Measurements from ENCODE around the gene SLITRK1. TPM values are rescaled to one million over a fixed set of nuclear protein-coding genes. Genes with fewer than 3 reads are reported as not detected.

Gene SLITRK1
- total RNA-seq, 2 experiments from 2014 or later, result not detected

DNA sequence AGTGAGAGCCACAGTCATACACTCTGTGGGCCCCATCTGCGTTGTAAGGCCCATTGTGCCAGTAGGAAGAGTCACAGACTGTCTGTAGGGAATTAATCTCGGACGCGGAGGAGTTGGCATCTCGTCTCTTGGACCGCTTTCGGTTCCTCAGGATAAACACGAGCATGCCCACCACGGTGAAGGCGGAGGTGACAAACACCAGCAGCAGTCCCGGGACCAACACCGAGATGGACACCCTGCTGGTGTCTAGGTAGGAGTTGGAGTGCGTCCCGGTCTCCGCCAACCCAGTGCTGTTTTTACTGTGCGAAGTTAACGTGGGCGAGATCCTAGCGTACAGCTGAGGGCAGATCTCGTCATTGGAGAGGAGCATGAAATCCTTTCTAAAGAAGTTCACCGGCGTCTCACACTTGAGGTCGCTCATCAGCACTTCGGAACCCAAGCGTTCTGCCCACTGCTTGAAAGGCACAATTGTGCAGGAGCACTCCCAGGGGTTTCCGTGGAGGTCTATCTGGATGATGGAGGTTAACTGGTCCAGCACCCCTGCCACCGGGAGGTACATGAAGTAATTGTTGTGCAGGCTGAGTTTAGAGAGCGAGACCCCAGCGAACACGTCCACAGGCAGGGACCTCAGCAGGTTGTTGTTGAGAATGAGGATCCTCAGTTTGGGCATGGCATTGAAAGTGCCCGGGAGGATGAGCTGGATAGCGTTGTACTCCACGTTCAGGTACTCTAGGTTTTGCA, 2.7 kb downstream of the SLITRK1 start:
- intact Hi-C loops (cut with micrococcal nuclease; ENCODE audit: unreplicated experiment), result no loop called here
- DNase-seq (ENCODE audit: low spot score), result no peak
- Histone ChIP-seq H3K9me3 (ENCODE audit: low read length) (no peaks in the 10 kb centered on the region), H4K20me1 (ENCODE audit: insufficient read depth, low read length) (no peaks in the 10 kb centered on the region), H3K4me2 (ENCODE audit: low read length) (no peak overlapping the region), H2AFZ (ENCODE audit: low read length) (no peak overlapping the region), H3K9me2 (ENCODE audit: insufficient read depth, low read length) (no peaks in the 10 kb centered on the region), H3K27ac (ENCODE audit: low read depth, low read length, poor library complexity, severe bottlenecking) (no peak overlapping the region), H3K4me1 (ENCODE audit: insufficient read depth, low read length, poor library complexity, severe bottlenecking) (no peaks in the 10 kb centered on the region), H3K4me3 (ENCODE audit: low read depth, low read length, poor library complexity, severe bottlenecking) (no peak overlapping the region), H3K36me3 (ENCODE audit: insufficient read depth, low read length) (no peaks in the 10 kb centered on the region), H3K79me2 (ENCODE audit: insufficient read depth, low read depth, low read length) (no peaks in the 10 kb centered on the region)
- ChIA-PET CTCF (ENCODE audit: unreplicated experiment) (no interaction called here), POLR2A (no interaction called here)
- BruUV-seq (replicated peaks), result no TSS peak
- TF ChIP-seq, protein P1, sequence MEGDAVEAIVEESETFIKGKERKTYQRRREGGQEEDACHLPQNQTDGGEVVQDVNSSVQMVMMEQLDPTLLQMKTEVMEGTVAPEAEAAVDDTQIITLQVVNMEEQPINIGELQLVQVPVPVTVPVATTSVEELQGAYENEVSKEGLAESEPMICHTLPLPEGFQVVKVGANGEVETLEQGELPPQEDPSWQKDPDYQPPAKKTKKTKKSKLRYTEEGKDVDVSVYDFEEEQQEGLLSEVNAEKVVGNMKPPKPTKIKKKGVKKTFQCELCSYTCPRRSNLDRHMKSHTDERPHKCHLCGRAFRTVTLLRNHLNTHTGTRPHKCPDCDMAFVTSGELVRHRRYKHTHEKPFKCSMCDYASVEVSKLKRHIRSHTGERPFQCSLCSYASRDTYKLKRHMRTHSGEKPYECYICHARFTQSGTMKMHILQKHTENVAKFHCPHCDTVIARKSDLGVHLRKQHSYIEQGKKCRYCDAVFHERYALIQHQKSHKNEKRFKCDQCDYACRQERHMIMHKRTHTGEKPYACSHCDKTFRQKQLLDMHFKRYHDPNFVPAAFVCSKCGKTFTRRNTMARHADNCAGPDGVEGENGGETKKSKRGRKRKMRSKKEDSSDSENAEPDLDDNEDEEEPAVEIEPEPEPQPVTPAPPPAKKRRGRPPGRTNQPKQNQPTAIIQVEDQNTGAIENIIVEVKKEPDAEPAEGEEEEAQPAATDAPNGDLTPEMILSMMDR (conservative IDR thresholded peaks at IDR 0.05; ENCODE audit: low read length), result no peak
- no peak for TF ChIP-seq EZH2phosphoT487 (IDR thresholded peaks at IDR 0.05; ENCODE audit: borderline replicate concordance, low read depth, low read length)

- Histone ChIP-seq H4K20me1 (ENCODE audit: insufficient read depth, low read length) (no peaks in the 10 kb centered on the region), H3K27ac (ENCODE audit: low read depth, low read length, poor library complexity, severe bottlenecking) (no peak overlapping the region), H2AFZ (ENCODE audit: low read length) (no peak overlapping the region), H3K36me3 (ENCODE audit: insufficient read depth, low read length) (no peaks in the 10 kb centered on the region), H3K4me2 (ENCODE audit: low read length) (no peak overlapping the region), H3K4me3 (ENCODE audit: low read depth, low read length, poor library complexity, severe bottlenecking) (no peak overlapping the region), H3K4me1 (ENCODE audit: insufficient read depth, low read length, poor library complexity, severe bottlenecking) (no peaks in the 10 kb centered on the region), H3K9me2 (ENCODE audit: insufficient read depth, low read length) (no peaks in the 10 kb centered on the region), H3K79me2 (ENCODE audit: insufficient read depth, low read depth, low read length) (no peaks in the 10 kb centered on the region), H3K9me3 (ENCODE audit: low read length) (no peaks in the 10 kb centered on the region)
- no TSS peak for BruUV-seq (replicated peaks)
- no peak for DNase-seq (ENCODE audit: low spot score)
- TF ChIP-seq, protein P1 (conservative IDR thresholded peaks at IDR 0.05; ENCODE audit: low read length), result no peak
- no peak for TF ChIP-seq EZH2phosphoT487 (IDR thresholded peaks at IDR 0.05; ENCODE audit: borderline replicate concordance, low read depth, low read length)
- intact Hi-C loops (cut with micrococcal nuclease; ENCODE audit: unreplicated experiment), result no loop called here
- POLR2A ChIA-PET, result no interaction called here
- CTCF ChIA-PET (ENCODE audit: unreplicated experiment), result no interaction called here
These were observed 3.4 kb downstream of the SLITRK1 start for GRCh38 chr13:83878691-83879430.
